Spleen (tissue), 11 donors: ENCODE data around the gene RNPS1. TPM values are rescaled to one million over a fixed set of nuclear protein-coding genes. Genes with fewer than 3 reads are reported as not detected.

Source experiments
- DNase-seq: peaks from one replicate; pipeline ENCODE4 v3.0.0-alpha.2; 2020
- H3K27ac ChIP-seq, 8 donors: fragments of 200-600 bp; sonication (generic) in 7 of 8; 1 replicate in 4 of 8; 2 replicates in 4 of 8; pipeline versions ENCODE4 v1.5.0 to v1.8.0; 2016 to 2021; ENCODE audit warnings: inconsistent platforms in 4 of 8, mild to moderate bottlenecking in 4 of 8, moderate library complexity in 1 of 8
- H3K27me3 ChIP-seq, 7 donors: fragments of 200-600 bp; sonication (generic) in 6 of 7; replicated peaks in 1 of 7; 1 replicate in 4 of 7; 2 replicates in 3 of 7; pipeline versions ENCODE4 v1.5.0 to v1.8.0; 2016 to 2021; ENCODE audit warnings: inconsistent platforms in 3 of 7, mild to moderate bottlenecking in 1 of 7
- H3K36me3 ChIP-seq, 6 donors: fragments of 200-600 bp; sonication (generic) in 5 of 6; 1 replicate in 4 of 6; 2 replicates in 2 of 6; pipeline versions ENCODE4 v1.5.0 to v1.8.0; 2016 to 2021; ENCODE audit warnings: inconsistent platforms in 2 of 6
- H3K4me1 ChIP-seq, 6 donors: fragments of 200-600 bp; sonication (generic) in 5 of 6; 1 replicate in 3 of 6; 2 replicates in 3 of 6; pipeline versions ENCODE4 v1.5.0 to v1.8.0; 2016 to 2021; ENCODE audit warnings: inconsistent platforms in 3 of 6
- H3K4me3 ChIP-seq, 8 donors: fragments of 200-600 bp; sonication (generic) in 7 of 8; 1 replicate in 4 of 8; 2 replicates in 4 of 8; pipeline versions ENCODE4 v1.5.0 to v1.8.0; 2016 to 2021; ENCODE audit warnings: inconsistent platforms in 4 of 8, mild to moderate bottlenecking in 4 of 8, moderate library complexity in 2 of 8
- H3K9me3 ChIP-seq, 8 donors: fragments of 200-600 bp; sonication (generic) in 7 of 8; 1 replicate in 4 of 8; 2 replicates in 4 of 8; pipeline versions ENCODE4 v1.5.0 to v1.8.0; 2016 to 2021; ENCODE audit warnings: inconsistent platforms in 4 of 8
- POLR2A ChIP-seq, 3 donors: fragments of 450-650 bp; IDR thresholded peaks; one replicate each; pipeline ENCODE4 v1.5.1; 2017; ENCODE audit warnings: antibody characterized with exemption in 3 of 3, mild to moderate bottlenecking in 1 of 3
- POLR2AphosphoS5 ChIP-seq, 3 donors: sonication (generic); formaldehyde crosslinking; IDR thresholded peaks; one replicate each; pipeline ENCODE4 v1.5.1; 2017; ENCODE audit warnings: antibody characterized with exemption in 3 of 3
- WGBS, 5 donors: extraction: QIAGEN DNeasy Blood & Tissue Kit in 3 of 5; methylation state at CpG; one replicate each; pipeline versions ENCODE4 v1.1.5 to v1.1.7; 2013 to 2018; 5-methylcytosine and 5-hydroxymethylcytosine counted together
- intact Hi-C: fragments of 100-400 bp; cut with DNase I; formaldehyde crosslinking; loops from one replicate; pipeline ENCODE4 v1.15.0; 2023; ENCODE audit warnings: low total_unique reads
- polyA plus RNA-seq, 3 donors: library from polyadenylated mRNA; stranded (reverse); fragments of 200-250 nt; gene quantifications; one replicate each; pipeline ENCODE4 v1.2.1, GENCODE V29; 2013
- total RNA-seq, 7 donors: library from RNA; depleted of rRNA in 3 of 7; stranded (reverse); fragments of >200 nt in 3 of 7; fragmentation: NEBNext Ultra II Directional in 4 of 7; extraction: Animal tissue kit (Norgen Biotek cat#: 25700) in 4 of 7; gene quantifications; one replicate each; pipeline versions ENCODE4 v1.1.0 to v1.2.1, GENCODE V29; 2016 to 2021
- TF ChIP-seq, protein P1 (sequence below), 11 experiments: fragments of 200-600 bp in 7 of 11; fragments of 450-650 bp in 4 of 11; sonication (generic) in 4 of 11; IDR thresholded peaks in 8 of 11; conservative IDR thresholded peaks in 3 of 11; 1 replicate in 7 of 11; 2 replicates in 4 of 11; pipeline versions ENCODE4 v1.4.0 to v1.8.0; 2016 to 2021; ENCODE audit warnings: antibody characterized with exemption in 11 of 11, inconsistent platforms in 4 of 11, mild to moderate bottlenecking in 1 of 11
- donor health status: healthy with polysubstance abuse.
- donor health status: DM: no; HTN: no; CAD: no; lungs with moderate emphysema.
- donor health status: DM: no; HTN: no; CAD: no.
- donor health status: Bipolar disorder and iron deficiency.
- donor health status: healthy.
- donor health status: DM: no; HTN: no; CAD: no.
- donor health status: DM: yes; HTN: yes; CAD: no.

RNPS1 gene
- total and polyA plus RNA-seq, 10 donors = 119 to 180 (median 130) TPM

DNA sequence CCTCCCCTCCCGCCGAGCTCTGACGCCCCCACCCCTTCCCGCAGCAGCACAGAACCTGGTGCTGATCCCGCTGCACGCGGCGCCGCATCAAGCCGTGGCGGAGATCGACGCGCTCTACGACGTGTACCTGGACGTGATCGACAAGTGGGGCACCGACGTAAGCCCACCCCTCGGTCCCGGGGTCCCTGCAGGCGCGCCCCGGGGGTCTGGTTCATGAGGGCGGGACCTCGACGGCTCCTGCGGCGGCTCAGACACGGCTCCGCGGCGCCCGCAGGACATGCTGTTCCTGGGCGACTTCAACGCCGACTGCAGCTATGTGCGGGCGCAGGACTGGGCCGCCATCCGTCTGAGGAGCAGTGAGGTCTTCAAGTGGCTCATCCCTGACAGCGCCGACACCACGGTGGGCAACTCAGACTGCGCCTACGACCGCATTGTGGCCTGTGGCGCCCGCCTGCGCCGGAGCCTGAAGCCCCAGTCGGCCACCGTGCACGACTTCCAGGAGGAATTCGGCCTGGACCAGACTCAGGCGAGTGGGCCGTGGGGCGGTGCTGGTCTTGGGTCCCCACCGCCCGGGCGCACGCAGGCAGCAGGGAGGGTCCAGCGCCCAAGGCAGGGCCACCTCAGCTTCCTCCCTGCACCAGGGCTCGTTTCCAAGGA lies 30.3 kb downstream of the RNPS1 start:
- TF ChIP-seq, protein P1, sequence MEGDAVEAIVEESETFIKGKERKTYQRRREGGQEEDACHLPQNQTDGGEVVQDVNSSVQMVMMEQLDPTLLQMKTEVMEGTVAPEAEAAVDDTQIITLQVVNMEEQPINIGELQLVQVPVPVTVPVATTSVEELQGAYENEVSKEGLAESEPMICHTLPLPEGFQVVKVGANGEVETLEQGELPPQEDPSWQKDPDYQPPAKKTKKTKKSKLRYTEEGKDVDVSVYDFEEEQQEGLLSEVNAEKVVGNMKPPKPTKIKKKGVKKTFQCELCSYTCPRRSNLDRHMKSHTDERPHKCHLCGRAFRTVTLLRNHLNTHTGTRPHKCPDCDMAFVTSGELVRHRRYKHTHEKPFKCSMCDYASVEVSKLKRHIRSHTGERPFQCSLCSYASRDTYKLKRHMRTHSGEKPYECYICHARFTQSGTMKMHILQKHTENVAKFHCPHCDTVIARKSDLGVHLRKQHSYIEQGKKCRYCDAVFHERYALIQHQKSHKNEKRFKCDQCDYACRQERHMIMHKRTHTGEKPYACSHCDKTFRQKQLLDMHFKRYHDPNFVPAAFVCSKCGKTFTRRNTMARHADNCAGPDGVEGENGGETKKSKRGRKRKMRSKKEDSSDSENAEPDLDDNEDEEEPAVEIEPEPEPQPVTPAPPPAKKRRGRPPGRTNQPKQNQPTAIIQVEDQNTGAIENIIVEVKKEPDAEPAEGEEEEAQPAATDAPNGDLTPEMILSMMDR (IDR thresholded peaks at IDR 0.05 in 8 of 11, conservative IDR thresholded peaks at IDR 0.05 in 3 of 11) = no peak
- TF ChIP-seq POLR2AphosphoS5 (IDR thresholded peaks at IDR 0.05) (peak; percentile 9 to 50 (median 30)), POLR2A (IDR thresholded peaks at IDR 0.05) (no peak)
- WGBS, 5 donors = 17 to 30% (median 20%) methylated on average over 4 to 65 of the region's 65 CpGs
- Histone ChIP-seq H3K27ac (no peak overlapping the region), H3K4me1 (peaks cover 11 to 35% (median 19%) of the 10 kb centered on the region in 6 donors), H3K4me3 (no peak overlapping the region), H3K27me3 (peaks cover 0 to 53% (median 26%) of the 10 kb centered on the region in 7 donors), H3K36me3 (peaks cover 13 to 88% (median 39%) of the 10 kb centered on the region in 6 donors), H3K9me3 (no peaks in the 10 kb centered on the region)
- DNase-seq = no peak
- intact Hi-C loops = no loop called here

DNA sequence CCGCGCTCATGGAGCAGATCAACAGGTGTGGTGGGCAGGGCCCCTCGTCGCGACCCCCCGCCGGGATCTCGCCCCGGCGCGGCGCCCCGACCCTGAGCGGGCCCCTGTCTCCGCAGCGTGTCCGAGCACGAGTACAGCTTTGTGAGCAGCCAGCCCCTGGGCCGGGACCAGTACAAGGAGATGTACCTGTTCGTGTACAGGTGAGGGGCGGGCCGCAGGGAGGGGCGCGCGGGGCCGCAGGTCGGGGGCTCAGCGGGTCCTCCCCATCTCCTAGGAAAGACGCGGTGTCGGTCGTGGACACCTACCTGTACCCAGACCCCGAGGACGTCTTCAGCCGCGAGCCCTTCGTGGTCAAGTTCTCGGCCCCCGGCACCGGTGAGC lies 30.8 kb downstream of the RNPS1 start:
- peaks cover 13 to 88% (median 41%) of the 10 kb centered on the region in 6 donors for H3K36me3 ChIP-seq
- no peak for DNase-seq
- 12 to 15% (median 12%) methylated on average over 26 to 40 of the region's 40 CpGs; no CpG with 5 or more reads in 1 of the 5 donors for WGBS, 5 donors
- intact Hi-C loops = no loop called here
- H3K4me1 ChIP-seq = peaks cover 11 to 31% (median 19%) of the 10 kb centered on the region in 6 donors
- peaks cover 0 to 53% (median 26%) of the 10 kb centered on the region in 7 donors for H3K27me3 ChIP-seq
- no peak overlapping the region for H3K27ac ChIP-seq
- H3K9me3 ChIP-seq = no peaks in the 10 kb centered on the region
- no peak for TF ChIP-seq POLR2A (IDR thresholded peaks at IDR 0.05)
- TF ChIP-seq, protein P1 (IDR thresholded peaks at IDR 0.05 in 8 of 11, conservative IDR thresholded peaks at IDR 0.05 in 3 of 11) = no peak
- TF ChIP-seq POLR2AphosphoS5 (IDR thresholded peaks at IDR 0.05) = no peak
- peak overlapping the region in 1 of 8 donors; percentile 30 for H3K4me3 ChIP-seq

DNA sequence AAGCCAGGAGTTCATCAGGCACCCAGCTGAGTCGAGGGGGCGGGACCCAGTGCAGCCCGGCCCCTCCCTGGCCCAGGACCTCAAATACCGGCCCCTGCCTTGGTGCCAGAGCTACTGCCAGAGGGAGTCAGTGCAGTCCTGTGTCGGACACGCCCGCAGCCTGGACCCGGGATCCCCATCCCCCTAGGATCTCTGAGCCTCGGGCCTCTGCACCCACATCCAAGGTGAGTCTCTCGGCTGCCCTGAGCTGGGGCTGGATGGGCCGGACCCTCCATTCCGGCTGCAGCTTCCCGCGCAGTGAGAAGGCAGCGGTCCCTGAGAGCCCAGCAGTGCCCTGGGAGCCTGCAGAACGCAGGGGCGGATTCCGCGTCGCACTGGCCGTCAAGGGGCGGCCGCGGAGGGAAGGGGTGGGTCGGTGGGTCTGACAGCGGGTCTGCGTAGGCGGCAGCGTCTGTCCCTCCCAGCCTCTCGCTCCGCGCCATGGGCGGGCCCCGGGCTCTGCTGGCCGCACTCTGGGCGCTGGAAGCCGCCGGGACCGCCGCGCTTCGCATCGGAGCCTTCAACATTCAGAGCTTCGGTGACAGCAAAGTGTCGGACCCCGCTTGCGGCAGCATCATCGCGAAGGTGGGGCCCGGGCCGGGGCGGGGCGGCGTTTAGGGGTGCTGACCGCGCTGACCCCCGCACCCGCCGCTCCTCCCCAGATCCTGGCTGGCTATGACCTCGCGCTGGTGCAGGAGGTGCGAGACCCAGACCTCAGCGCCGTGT lies 31.4 kb downstream of the RNPS1 start, which contains the start of gene DNASE1L2:
DNASE1L2 (plus strand) TSS at position 108 of the 765 bp plus-strand sequence; CDS start at position 481, 373 bp downstream.
- Histone ChIP-seq H3K9me3 (no peaks in the 10 kb centered on the region), H3K36me3 (peaks cover 13 to 88% (median 46%) of the 10 kb centered on the region in 6 donors), H3K4me1 (peaks cover 11 to 34% (median 20%) of the 10 kb centered on the region in 6 donors), H3K27ac (no peak within 1 kb of the TSS), H3K4me3 (peak within 1 kb of the TSS in 2 of 8 donors; percentile 13 to 30), H3K27me3 (peaks cover 0 to 53% (median 26%) of the 10 kb centered on the region in 7 donors)
- 12 to 32% (median 16%) methylated on average over 15 to 64 of the region's 64 CpGs; no CpG with 5 or more reads in 1 of the 5 donors for WGBS, 5 donors
- no peak for TF ChIP-seq POLR2A (IDR thresholded peaks at IDR 0.05)
- TF ChIP-seq POLR2AphosphoS5 (IDR thresholded peaks at IDR 0.05) = peak in 2 of 3 donors; percentile 35 to 48
- DNase-seq = peak; percentile 72
- intact Hi-C loops = no loop called here

DNA sequence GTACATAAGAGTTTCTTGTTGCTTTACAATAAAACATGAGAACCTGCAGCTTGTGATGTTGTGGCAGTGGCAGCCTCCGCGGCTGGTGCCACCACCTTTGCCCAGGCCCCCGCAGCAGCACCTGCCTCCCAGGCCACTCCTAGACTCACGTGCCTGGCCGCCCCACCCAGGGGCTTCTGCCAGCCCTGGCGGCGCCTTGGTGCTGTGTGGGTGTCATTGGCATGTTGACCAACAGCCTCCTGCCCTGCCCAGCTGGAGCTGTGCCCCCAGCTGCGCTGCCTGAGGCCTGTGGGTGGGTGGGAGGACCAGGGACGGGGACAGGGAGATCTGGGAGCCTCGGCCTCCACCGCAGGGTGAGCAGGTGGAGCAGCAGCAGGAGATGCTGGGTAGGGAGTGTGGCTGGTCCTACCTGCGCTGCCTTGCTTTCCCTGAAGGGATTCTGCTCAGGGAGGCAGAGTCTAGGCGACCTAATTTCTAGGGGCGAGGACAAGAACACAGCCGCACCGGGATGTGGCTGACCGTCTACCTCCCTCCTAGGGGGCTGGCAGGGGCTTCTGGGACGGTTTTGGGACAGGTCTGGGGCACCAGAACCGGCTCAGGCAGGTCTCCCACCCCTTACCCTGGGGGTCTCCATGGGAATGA lies 32.1 kb downstream of the RNPS1 start:
- Histone ChIP-seq H3K36me3 (peaks cover 13 to 88% (median 53%) of the 10 kb centered on the region in 6 donors), H3K27me3 (peaks cover 0 to 53% (median 26%) of the 10 kb centered on the region in 7 donors), H3K27ac (no peak overlapping the region), H3K9me3 (no peaks in the 10 kb centered on the region), H3K4me1 (peaks cover 11 to 41% (median 25%) of the 10 kb centered on the region in 6 donors), H3K4me3 (no peak overlapping the region)
- 84 to 91% (median 86%) methylated on average over 11 to 19 of the region's 19 CpGs for WGBS, 5 donors
- peak; percentile 72 for DNase-seq
- TF ChIP-seq, protein P1 (IDR thresholded peaks at IDR 0.05 in 8 of 11, conservative IDR thresholded peaks at IDR 0.05 in 3 of 11) = no peak
- TF ChIP-seq POLR2A (IDR thresholded peaks at IDR 0.05) = no peak
- no peak for TF ChIP-seq POLR2AphosphoS5 (IDR thresholded peaks at IDR 0.05)
- intact Hi-C loops = no loop called here
